Neuronal stem cell (in vitro differentiated cells): ENCODE measurements around the gene MUC20.

Source experiments
- DNase-seq: peaks from one replicate; pipeline ENCODE4 v3.0.0-alpha.2; 2013; ENCODE audit warnings: low spot score
- H2AFZ ChIP-seq: one replicate; pipeline ENCODE4 v1.6.1; 2013; ENCODE audit warnings: mild to moderate bottlenecking, low read length, inconsistent platforms
- H2AK5ac ChIP-seq: 2 replicates; pipeline ENCODE4 v1.6.1; 2013; ENCODE audit warnings: low read depth, mild to moderate bottlenecking, inconsistent platforms, low read length, moderate library complexity, mixed read lengths
- H2BK120ac ChIP-seq: 2 replicates; pipeline ENCODE4 v1.6.1; 2013; ENCODE audit warnings: low read depth, mild to moderate bottlenecking, inconsistent platforms, low read length, moderate library complexity, mixed read lengths
- H2BK12ac ChIP-seq: one replicate; pipeline ENCODE4 v1.6.1; 2013; ENCODE audit warnings: low read length, inconsistent platforms
- H2BK15ac ChIP-seq: 2 replicates; pipeline ENCODE4 v1.6.1; 2013; ENCODE audit warnings: mild to moderate bottlenecking, low read length, inconsistent platforms, mixed read lengths
- H2BK5ac ChIP-seq: one replicate; pipeline ENCODE4 v1.6.1; 2013; ENCODE audit warnings: inconsistent platforms, mild to moderate bottlenecking, low read length, moderate library complexity
- H3K14ac ChIP-seq: one replicate; pipeline ENCODE4 v1.6.1; 2013; ENCODE audit warnings: low read length, inconsistent platforms
- H3K18ac ChIP-seq: 2 replicates; pipeline ENCODE4 v1.6.1; 2013; ENCODE audit warnings: low read length, inconsistent platforms
- H3K23ac ChIP-seq: 2 replicates; pipeline ENCODE4 v1.6.1; 2013; ENCODE audit warnings: low read depth, mild to moderate bottlenecking, mixed read lengths, low read length, inconsistent platforms; ENCODE audit not compliant: poor library complexity
- H3K27ac ChIP-seq: replicated peaks from 3 replicates; pipeline ENCODE4 v1.5.1; 2013; ENCODE audit warnings: low read length, inconsistent platforms
- H3K27me3 ChIP-seq, 3 experiments: 2 replicates each; pipeline ENCODE4 v1.6.1; 2013; ENCODE audit warnings: low read length in 3 of 3, mild to moderate bottlenecking in 2 of 3, inconsistent platforms in 1 of 3, low read depth in 1 of 3, mixed read lengths in 1 of 3, moderate library complexity in 1 of 3; ENCODE audit not compliant: control insufficient read depth in 3 of 3, insufficient read depth in 3 of 3
- H3K36me3 ChIP-seq, 2 donors: replicated peaks in 1 of 2; 2 replicates each; pipeline ENCODE4 v1.6.1; 2013; ENCODE audit warnings: low read length in 2 of 2; ENCODE audit not compliant: control insufficient read depth in 2 of 2, insufficient read depth in 2 of 2
- H3K4ac ChIP-seq: 2 replicates; pipeline ENCODE4 v1.6.1; 2013; ENCODE audit warnings: inconsistent platforms, mild to moderate bottlenecking, low read length, moderate library complexity
- H3K4me1 ChIP-seq, 2 donors: 1 replicate in 1 of 2; 2 replicates in 1 of 2; pipeline ENCODE4 v1.6.1; 2013; ENCODE audit warnings: low read length in 2 of 2, low read depth in 1 of 2; ENCODE audit not compliant: control insufficient read depth in 2 of 2, insufficient read depth in 1 of 2
- H3K4me2 ChIP-seq: one replicate; pipeline ENCODE4 v1.6.1; 2013; ENCODE audit warnings: mild to moderate bottlenecking, low read length, inconsistent platforms; ENCODE audit not compliant: insufficient read depth, poor library complexity, severe bottlenecking
- H3K4me3 ChIP-seq, 2 donors: 2 replicates each; pipeline ENCODE4 v1.5.1; 2013; ENCODE audit warnings: low read length in 2 of 2, mild to moderate bottlenecking in 2 of 2, inconsistent platforms in 1 of 2, moderate library complexity in 1 of 2
- H3K79me1 ChIP-seq: one replicate; pipeline ENCODE4 v1.6.1; 2013; ENCODE audit warnings: low read depth, mild to moderate bottlenecking, inconsistent platforms, low read length, moderate library complexity
- H3K9ac ChIP-seq: one replicate; pipeline ENCODE4 v1.6.1; 2013; ENCODE audit warnings: mild to moderate bottlenecking, low read depth, low read length, inconsistent platforms; ENCODE audit not compliant: poor library complexity
- H3K9me3 ChIP-seq, 2 donors: replicated peaks in 1 of 2; 2 replicates each; pipeline versions ENCODE3 to v1.6.1; 2013; ENCODE audit warnings: low read length in 2 of 2, mild to moderate bottlenecking in 2 of 2, inconsistent platforms in 1 of 2, low read depth in 1 of 2, mixed read lengths in 1 of 2, moderate library complexity in 1 of 2; ENCODE audit not compliant: control insufficient read depth in 2 of 2, insufficient read depth in 1 of 2
- H4K8ac ChIP-seq: one replicate; pipeline ENCODE4 v1.6.1; 2013; ENCODE audit warnings: low read depth, mild to moderate bottlenecking, inconsistent platforms, low read length, moderate library complexity
- H4K91ac ChIP-seq: one replicate; pipeline ENCODE4 v1.6.1; 2013; ENCODE audit warnings: low read length, low read depth, mild to moderate bottlenecking, inconsistent platforms; ENCODE audit not compliant: poor library complexity
- WGBS, 2 donors: extraction: QIAGEN DNeasy Blood & Tissue Kit; methylation state at CpG; one replicate each; pipeline ENCODE4 v1.1.7; 2013; ENCODE audit warnings: missing lambda C conversion rate in 2 of 2, mixed read lengths in 1 of 2; ENCODE audit not compliant: insufficient read length in 2 of 2, insufficient replicate concordance in 1 of 2; ENCODE audit errors: extremely low coverage in 2 of 2; 5-methylcytosine and 5-hydroxymethylcytosine counted together

The MUC20 gene

DNA sequence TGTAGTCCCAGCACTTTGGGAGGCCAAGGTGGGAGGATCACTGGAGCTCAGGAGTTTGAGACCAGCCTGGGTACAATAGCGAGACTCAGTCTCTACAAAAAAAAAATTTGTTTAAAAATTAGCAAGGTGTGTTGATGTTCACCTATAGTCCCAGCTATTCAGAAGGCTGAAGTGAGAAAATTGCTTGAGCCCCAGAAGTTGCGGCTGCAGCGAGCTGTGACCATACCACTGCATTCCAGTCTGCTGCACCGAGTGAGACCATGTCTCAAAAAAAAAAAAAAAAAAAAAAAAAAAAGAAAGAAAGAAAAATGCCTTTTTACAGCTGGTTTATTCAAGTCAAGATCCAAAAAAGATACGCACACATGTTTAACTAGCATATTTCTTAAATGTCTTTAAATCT, 17.0 kb upstream of the MUC20 start:
- Histone ChIP-seq H3K14ac (no peak overlapping the region), H2BK15ac (no peak overlapping the region), H2BK12ac (no peak overlapping the region), H3K18ac (no peak overlapping the region), H3K4me2 (no peak overlapping the region), H2AFZ (no peak overlapping the region), H3K23ac (no peak overlapping the region), H3K27me3 (no peaks in the 10 kb centered on the region), H4K8ac (no peak overlapping the region), H2BK5ac (no peak overlapping the region), H3K9ac (no peak overlapping the region), H4K91ac (no peak overlapping the region), H3K27ac (no peak overlapping the region), H3K4me1 (no peaks in the 10 kb centered on the region), H2AK5ac (no peak overlapping the region), H2BK120ac (no peak overlapping the region), H3K79me1 (peaks cover 3% of the 10 kb centered on the region), H3K9me3 (no peaks in the 10 kb centered on the region), H3K4ac (no peak overlapping the region), H3K36me3 (peaks cover 0 to 3% of the 10 kb centered on the region in 2 donors), H3K4me3 (no peak overlapping the region)
- WGBS, 2 donors = no CpG with 5 or more reads among the region's 5 CpGs
- no peak for DNase-seq

DNA sequence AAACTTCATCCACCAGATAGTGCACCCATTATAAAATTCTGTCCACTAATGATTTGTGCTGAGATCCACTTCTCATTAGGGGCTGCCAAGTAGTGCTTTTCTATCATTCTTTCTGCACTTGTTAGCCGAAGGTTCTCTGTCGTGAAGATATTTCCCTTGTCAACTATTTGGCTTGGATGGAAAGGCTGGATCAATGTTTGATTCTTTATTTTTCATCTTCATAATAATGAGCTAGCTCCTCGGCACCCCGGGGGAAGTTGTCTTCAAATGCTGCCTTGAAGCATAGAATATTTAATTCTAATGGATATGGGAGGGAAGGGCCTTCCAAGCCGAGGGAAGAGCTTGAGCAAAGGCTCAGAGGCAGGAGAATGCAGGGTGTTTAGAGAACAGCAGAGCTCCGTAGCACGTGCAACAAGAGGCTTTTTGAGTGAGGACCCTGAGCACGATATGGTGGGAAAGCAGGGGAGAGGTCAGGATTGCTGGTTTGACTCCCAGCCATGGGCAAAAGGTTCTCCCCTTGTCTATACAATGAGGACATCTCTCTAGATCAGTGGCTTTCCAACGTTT, 16.3 kb upstream of the MUC20 start:
- H3K4me3 ChIP-seq = no peak overlapping the region
- H3K9me3 ChIP-seq = no peaks in the 10 kb centered on the region
- peaks cover 3% of the 10 kb centered on the region for H3K79me1 ChIP-seq
- H3K9ac ChIP-seq = no peak overlapping the region
- no peak overlapping the region for H2BK120ac ChIP-seq
- H2BK12ac ChIP-seq = no peak overlapping the region
- H4K8ac ChIP-seq = no peak overlapping the region
- H3K27ac ChIP-seq = no peak overlapping the region
- no peak for DNase-seq
- no peak overlapping the region for H2BK5ac ChIP-seq
- no peak overlapping the region for H3K4ac ChIP-seq
- WGBS, 2 donors = no CpG with 5 or more reads among the region's 9 CpGs
- no peaks in the 10 kb centered on the region for H3K36me3 ChIP-seq
- no peaks in the 10 kb centered on the region for H3K4me1 ChIP-seq
- no peak overlapping the region for H4K91ac ChIP-seq
- no peak overlapping the region for H3K23ac ChIP-seq
- no peak overlapping the region for H3K18ac ChIP-seq
- H2AFZ ChIP-seq = no peak overlapping the region
- no peak overlapping the region for H2AK5ac ChIP-seq
- no peaks in the 10 kb centered on the region for H3K27me3 ChIP-seq
- H2BK15ac ChIP-seq = no peak overlapping the region
- no peak overlapping the region for H3K4me2 ChIP-seq
- no peak overlapping the region for H3K14ac ChIP-seq

DNA sequence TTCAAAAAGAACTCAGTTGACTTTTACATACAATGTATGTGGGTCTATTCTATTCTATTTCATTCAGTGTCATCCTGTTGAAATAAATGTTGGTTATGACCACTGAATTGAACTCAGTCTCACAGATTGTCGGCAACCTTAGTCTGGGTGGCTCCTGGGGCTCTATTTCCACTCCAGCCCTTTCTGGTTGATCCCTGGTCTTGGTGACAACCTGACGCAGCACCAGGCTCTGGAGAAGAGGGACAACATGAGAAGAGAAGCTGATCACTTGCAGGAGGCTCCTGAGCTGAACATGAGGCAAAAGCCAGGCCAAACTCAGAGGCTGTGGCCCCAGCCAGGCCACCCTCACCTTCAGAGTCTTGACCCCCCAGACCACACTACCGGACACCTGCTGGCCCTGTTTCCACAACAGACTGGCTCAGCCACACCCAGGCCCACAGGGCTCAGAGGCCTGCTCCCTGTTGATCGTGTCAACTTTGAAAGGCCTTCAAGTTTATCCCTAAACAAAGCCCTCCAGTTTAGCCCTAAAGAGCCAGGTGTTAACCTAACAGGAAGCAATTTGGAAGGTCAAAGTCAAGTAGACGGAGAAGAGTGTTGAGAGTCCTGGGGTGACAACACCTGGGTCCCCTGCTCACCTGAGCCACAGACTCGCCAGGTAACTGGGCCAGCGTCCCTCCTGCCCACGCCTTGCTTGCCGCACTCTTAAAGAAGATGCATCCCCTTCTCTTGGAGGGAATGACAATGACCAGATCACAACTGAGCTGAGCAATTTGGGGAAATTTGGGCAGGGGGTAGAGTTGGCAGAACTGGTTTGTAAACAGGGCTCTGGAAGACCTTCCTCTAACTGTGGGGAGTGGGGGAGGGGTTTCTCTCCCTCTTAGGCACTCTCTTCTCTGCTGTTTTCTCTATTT, 15.4 kb upstream of the MUC20 start:
- Histone ChIP-seq H4K91ac (no peak overlapping the region), H3K4me2 (no peak overlapping the region), H3K9me3 (no peaks in the 10 kb centered on the region), H3K18ac (no peak overlapping the region), H3K14ac (no peak overlapping the region), H2AK5ac (no peak overlapping the region), H2AFZ (no peak overlapping the region), H2BK5ac (no peak overlapping the region), H4K8ac (no peak overlapping the region), H3K79me1 (peaks cover 3% of the 10 kb centered on the region), H2BK120ac (no peak overlapping the region), H2BK12ac (no peak overlapping the region), H3K36me3 (no peaks in the 10 kb centered on the region), H3K27ac (no peak overlapping the region), H3K4me3 (no peak overlapping the region), H3K23ac (peak overlapping the region; percentile 32), H3K4ac (no peak overlapping the region), H3K27me3 (no peaks in the 10 kb centered on the region), H3K4me1 (no peaks in the 10 kb centered on the region), H3K9ac (no peak overlapping the region), H2BK15ac (no peak overlapping the region)
- no peak for DNase-seq
- no CpG with 5 or more reads among the region's 9 CpGs for WGBS, 2 donors

DNA sequence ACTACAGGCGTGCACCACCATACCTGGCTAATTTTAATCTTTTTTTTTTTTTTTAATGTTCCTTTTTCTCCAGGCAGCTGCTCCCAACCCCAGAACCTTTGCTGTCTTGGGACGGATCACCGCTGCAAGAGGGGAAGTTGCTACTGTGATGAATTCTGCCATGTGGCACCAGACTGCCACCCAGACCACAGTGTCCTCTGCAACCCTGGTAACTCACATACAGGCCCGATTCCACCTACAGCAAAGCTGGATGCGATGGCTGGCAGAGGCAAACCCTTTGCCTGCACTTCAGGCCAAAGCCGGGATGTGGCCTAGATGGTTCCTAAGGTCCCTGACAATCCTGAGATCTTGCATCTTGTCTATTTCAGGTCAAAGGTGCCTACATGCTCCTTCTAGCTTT, 12.7 kb upstream of the MUC20 start:
- Histone ChIP-seq H4K8ac (no peak overlapping the region), H2AFZ (no peak overlapping the region), H2BK15ac (no peak overlapping the region), H3K79me1 (no peaks in the 10 kb centered on the region), H3K23ac (no peak overlapping the region), H3K4ac (no peak overlapping the region), H3K9me3 (no peaks in the 10 kb centered on the region), H3K18ac (no peak overlapping the region), H3K14ac (no peak overlapping the region), H3K9ac (no peak overlapping the region), H2BK120ac (no peak overlapping the region), H3K4me3 (peak overlapping the region in 1 of 2 donors; percentile 22), H3K36me3 (no peaks in the 10 kb centered on the region), H2AK5ac (no peak overlapping the region), H3K27ac (no peak overlapping the region), H2BK5ac (no peak overlapping the region), H3K4me1 (no peaks in the 10 kb centered on the region), H4K91ac (no peak overlapping the region), H3K4me2 (no peak overlapping the region), H3K27me3 (no peaks in the 10 kb centered on the region), H2BK12ac (no peak overlapping the region)
- no CpG with 5 or more reads among the region's 6 CpGs for WGBS, 2 donors
- DNase-seq = no peak
